ENCODE data around the gene PET100. TPM values are rescaled to one million over a fixed set of nuclear protein-coding genes. Genes with fewer than 3 reads are reported as not detected.
A peak's percentile ranks its signal among the peaks of the same experiment; 100 is the strongest.

Gene PET100
- total RNA-seq, 6 donors from 2014 or later: 21.3 to 133 (median 71.3) TPM

- Histone ChIP-seq H3K4me1 (peaks cover 19 to 35% (median 29%) of the 10 kb centered on the region in 4 donors), H3K4me3 (no peak overlapping the region), H3K36me3 (peaks cover 23 to 93% (median 79%) of the 10 kb centered on the region in 4 donors), H3K9me3 (no peaks in the 10 kb centered on the region), H3K27ac (no peak overlapping the region), H3K27me3 (no peaks in the 10 kb centered on the region)
- ATAC-seq (ENCODE audit: low FRiP score in 2 of 2) (no peak), DNase-seq (no peak)
- TF ChIP-seq POLR2A (IDR thresholded peaks at IDR 0.05) (no peak), POLR2AphosphoS5 (IDR thresholded peaks at IDR 0.05) (no peak), EP300 (IDR thresholded peaks at IDR 0.05) (no peak)
- TF ChIP-seq, protein P1, sequence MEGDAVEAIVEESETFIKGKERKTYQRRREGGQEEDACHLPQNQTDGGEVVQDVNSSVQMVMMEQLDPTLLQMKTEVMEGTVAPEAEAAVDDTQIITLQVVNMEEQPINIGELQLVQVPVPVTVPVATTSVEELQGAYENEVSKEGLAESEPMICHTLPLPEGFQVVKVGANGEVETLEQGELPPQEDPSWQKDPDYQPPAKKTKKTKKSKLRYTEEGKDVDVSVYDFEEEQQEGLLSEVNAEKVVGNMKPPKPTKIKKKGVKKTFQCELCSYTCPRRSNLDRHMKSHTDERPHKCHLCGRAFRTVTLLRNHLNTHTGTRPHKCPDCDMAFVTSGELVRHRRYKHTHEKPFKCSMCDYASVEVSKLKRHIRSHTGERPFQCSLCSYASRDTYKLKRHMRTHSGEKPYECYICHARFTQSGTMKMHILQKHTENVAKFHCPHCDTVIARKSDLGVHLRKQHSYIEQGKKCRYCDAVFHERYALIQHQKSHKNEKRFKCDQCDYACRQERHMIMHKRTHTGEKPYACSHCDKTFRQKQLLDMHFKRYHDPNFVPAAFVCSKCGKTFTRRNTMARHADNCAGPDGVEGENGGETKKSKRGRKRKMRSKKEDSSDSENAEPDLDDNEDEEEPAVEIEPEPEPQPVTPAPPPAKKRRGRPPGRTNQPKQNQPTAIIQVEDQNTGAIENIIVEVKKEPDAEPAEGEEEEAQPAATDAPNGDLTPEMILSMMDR (IDR thresholded peaks at IDR 0.05): no peak
- 84% methylated on average over 13 to 15 of the region's 16 CpGs for WGBS, 2 donors
Observed at GRCh38 chr19:7622933-7623685, 6.5 kb upstream of the PET100 start.

DNA sequence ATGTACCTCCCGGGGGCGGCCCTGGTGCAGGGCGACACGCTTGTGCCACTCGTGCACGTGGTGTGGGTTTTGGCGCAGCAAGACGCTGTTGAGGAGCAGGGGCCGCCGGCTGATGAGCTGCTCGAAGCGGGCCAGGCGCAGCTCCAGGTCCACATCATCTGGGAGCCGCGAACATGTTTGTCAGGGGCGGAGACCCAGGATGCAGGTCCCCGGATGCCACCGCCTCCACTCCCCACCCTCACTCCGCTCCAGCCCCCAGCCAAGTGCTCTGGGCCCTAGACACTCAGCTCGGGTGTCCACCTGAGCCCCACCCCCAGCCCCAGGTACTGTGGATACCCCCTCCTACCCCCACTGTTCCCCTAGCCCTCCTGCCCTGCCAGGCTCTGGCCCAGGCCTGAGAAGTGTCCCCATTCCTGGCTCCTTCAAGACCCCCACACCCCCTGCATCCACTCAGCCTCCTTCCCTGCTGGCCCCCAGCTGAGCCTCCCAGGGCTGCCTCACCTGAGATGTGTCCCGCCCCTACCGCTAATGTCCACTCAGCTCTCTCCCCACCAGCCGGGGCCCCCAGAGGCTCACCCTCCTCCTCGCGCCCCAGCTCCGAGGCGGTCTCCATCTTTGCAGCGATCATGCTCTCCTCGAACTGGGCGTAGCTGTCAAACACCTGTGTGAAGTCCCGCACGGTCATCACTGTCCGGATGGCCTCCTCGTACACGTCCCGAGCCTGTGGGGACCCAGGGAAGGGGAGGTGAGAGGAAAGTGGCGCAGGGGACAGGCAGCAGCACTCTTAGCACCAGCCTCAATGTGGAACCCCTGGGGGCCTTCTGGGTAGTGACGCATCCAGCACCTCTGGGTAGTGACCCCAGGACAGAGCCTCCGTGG is 5.6 kb upstream of the PET100 start:
- H3K36me3 ChIP-seq: peaks cover 23 to 85% (median 76%) of the 10 kb centered on the region in 4 donors
- H3K4me3 ChIP-seq: no peak overlapping the region
- DNase-seq (no peak), ATAC-seq (ENCODE audit: low FRiP score in 2 of 2) (no peak)
- peaks cover 22 to 36% (median 30%) of the 10 kb centered on the region in 4 donors for H3K4me1 ChIP-seq
- H3K27me3 ChIP-seq: no peaks in the 10 kb centered on the region
- H3K27ac ChIP-seq: no peak overlapping the region
- H3K9me3 ChIP-seq: no peaks in the 10 kb centered on the region
- 95 to 98% methylated on average over 28 to 33 of the region's 39 CpGs for WGBS, 2 donors
- TF ChIP-seq, protein P1 (IDR thresholded peaks at IDR 0.05): no peak
- TF ChIP-seq EP300 (IDR thresholded peaks at IDR 0.05) (no peak), POLR2A (IDR thresholded peaks at IDR 0.05) (no peak), POLR2AphosphoS5 (IDR thresholded peaks at IDR 0.05) (no peak)

DNA sequence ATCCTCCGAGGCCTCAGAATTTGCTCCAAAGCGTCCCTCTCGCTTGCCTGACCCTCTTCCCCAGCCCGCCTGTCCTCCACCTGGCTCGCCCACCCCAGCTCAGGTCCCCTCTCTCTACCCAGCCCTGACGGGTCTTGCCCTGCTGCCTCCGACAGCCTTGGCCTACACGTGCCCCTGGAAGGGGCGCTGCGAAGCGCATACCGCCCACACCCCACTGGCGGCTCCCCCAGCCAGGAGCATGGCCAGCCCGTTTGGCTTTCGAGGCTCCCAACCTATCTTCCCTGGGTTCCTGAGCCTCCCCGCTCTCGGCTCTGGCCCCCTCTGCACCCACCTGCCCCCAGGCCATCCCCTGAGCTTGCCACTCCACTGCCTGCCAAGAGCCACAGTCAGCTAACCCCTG is 4.8 kb upstream of the PET100 start:
- H3K36me3 ChIP-seq: peaks cover 23 to 77% (median 70%) of the 10 kb centered on the region in 4 donors
- TF ChIP-seq, protein P1 (IDR thresholded peaks at IDR 0.05): no peak
- TF ChIP-seq POLR2AphosphoS5 (IDR thresholded peaks at IDR 0.05) (no peak), POLR2A (IDR thresholded peaks at IDR 0.05) (no peak)
- 94% methylated on average over 12 to 16 of the region's 17 CpGs for WGBS, 2 donors
- peaks cover 22 to 34% (median 28%) of the 10 kb centered on the region in 4 donors for H3K4me1 ChIP-seq
- no peak overlapping the region for H3K4me3 ChIP-seq
- no peak for DNase-seq
- H3K27ac ChIP-seq: no peak overlapping the region
- ATAC-seq (ENCODE audit: low FRiP score in 2 of 2): no peak
- H3K27me3 ChIP-seq: no peaks in the 10 kb centered on the region
- H3K9me3 ChIP-seq: no peaks in the 10 kb centered on the region

DNA sequence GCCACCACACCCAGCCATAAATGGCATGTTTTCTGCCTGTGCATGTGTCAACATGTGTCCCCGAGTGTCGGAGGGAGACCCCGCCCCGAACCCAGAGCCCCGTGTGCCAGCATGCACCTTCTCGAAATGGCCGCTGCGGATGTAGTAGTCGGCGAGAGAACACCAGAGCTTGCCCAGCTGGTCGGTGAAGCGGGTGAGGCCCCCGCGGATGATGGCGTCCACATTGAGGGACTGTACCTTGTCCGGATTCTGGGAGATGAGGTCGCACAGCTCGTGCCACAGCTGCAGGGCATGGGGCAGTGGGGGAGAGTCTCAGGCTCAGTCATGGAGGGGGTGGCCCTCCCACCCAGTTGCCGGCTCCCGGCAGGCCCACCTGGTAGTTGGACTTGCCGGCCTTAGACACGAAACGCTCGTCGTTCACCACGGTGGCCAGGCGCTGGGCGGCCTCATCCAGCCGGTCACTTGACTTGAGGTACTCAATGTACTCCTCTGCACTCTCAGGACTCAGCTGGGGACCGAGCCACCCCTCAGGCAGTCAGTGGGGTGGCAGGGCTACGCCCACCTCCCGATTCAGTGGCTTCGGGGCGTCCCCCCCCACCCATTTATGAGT is 3.7 kb upstream of the PET100 start:
- H3K27ac ChIP-seq: no peak overlapping the region
- H3K27me3 ChIP-seq: no peaks in the 10 kb centered on the region
- peaks cover 18 to 66% (median 59%) of the 10 kb centered on the region in 4 donors for H3K36me3 ChIP-seq
- peaks cover 24 to 34% (median 27%) of the 10 kb centered on the region in 4 donors for H3K4me1 ChIP-seq
- no peak overlapping the region for H3K4me3 ChIP-seq
- TF ChIP-seq, protein P1 (IDR thresholded peaks at IDR 0.05): no peak
- TF ChIP-seq EP300 (IDR thresholded peaks at IDR 0.05): no peak
- TF ChIP-seq POLR2AphosphoS5 (IDR thresholded peaks at IDR 0.05): no peak
- TF ChIP-seq POLR2A (IDR thresholded peaks at IDR 0.05): no peak
- DNase-seq (peak in 1 of 2 donors; percentile 80), ATAC-seq (ENCODE audit: low FRiP score in 2 of 2) (no peak)
- WGBS, 2 donors: 97 to 100% methylated on average over 3 to 34 of the region's 34 CpGs
- H3K9me3 ChIP-seq: no peaks in the 10 kb centered on the region

Data from upper lobe of left lung (tissue), 6 donors.